ENCODE measurements around the gene STOM. TPM values are rescaled to one million over a fixed set of nuclear protein-coding genes. Genes with fewer than 3 reads are reported as not detected.
A peak's percentile ranks its signal among the peaks of the same experiment; 100 is the strongest.

STOM gene
- total and polyA plus RNA-seq, 2 of the 8 experiments (the other 6 are each of a cell fraction or from before 2014, with no cell fraction given), result 25.2 to 60.4 TPM

- Histone ChIP-seq H3K4me3 (ENCODE audit: extremely low read depth in 1 of 4, insufficient read depth in 2 of 4, low read depth in 3 of 4, low read length in 4 of 4) (no peak overlapping the region), H3K79me2 (ENCODE audit: control insufficient read depth in 1 of 2, insufficient read depth in 2 of 2, low read length in 2 of 2) (no peaks in the 10 kb centered on the region), H2BK12ac (ENCODE audit: low read depth, low read length) (no peak overlapping the region), H3K23ac (ENCODE audit: insufficient read length) (no peak overlapping the region), H2BK15ac (ENCODE audit: low read length) (no peak overlapping the region), H3K14ac (ENCODE audit: insufficient read length) (no peak overlapping the region), H3K9ac (replicated peaks in 1 of 4; ENCODE audit: extremely low read depth in 1 of 4, low read depth in 3 of 4, low read length in 3 of 4) (no peak overlapping the region), H3K4me1 (replicated peaks in 1 of 4; ENCODE audit: control insufficient read depth in 3 of 4, insufficient read depth in 4 of 4, low read length in 3 of 4) (peaks cover 0 to 7% (median 4%) of the 10 kb centered on the region in 4 experiments; a peak in 4 of 7 replicates), H4K5ac (ENCODE audit: insufficient read length, low read depth, low read length) (no peak overlapping the region), H4K91ac (replicated peaks; ENCODE audit: insufficient read length, low read length) (no peak overlapping the region), H2BK5ac (ENCODE audit: low read depth, low read length) (no peak overlapping the region), H4K8ac (ENCODE audit: extremely low read depth, insufficient read depth, low read length) (no peak overlapping the region), H2BK20ac (ENCODE audit: low read length) (no peak overlapping the region), H3K56ac (replicated peaks; ENCODE audit: insufficient read length, low read depth, low read length) (no peak overlapping the region), H3K18ac (ENCODE audit: extremely low read depth, low read length) (no peak overlapping the region), H3K4ac (replicated peaks; ENCODE audit: insufficient read length, low read depth, low read length) (no peak overlapping the region), H3K9me3 (ENCODE audit: insufficient read depth in 2 of 2, low read depth in 1 of 2, low read length in 1 of 2) (no peaks in the 10 kb centered on the region; a peak in 1 of 4 replicates), H3K79me1 (ENCODE audit: low read depth, low read length) (no peaks in the 10 kb centered on the region), H3K27me3 (replicated peaks in 1 of 4; ENCODE audit: control insufficient read depth in 3 of 4, extremely low read depth in 1 of 4, insufficient read depth in 3 of 4, low read length in 3 of 4) (peaks cover 0 to 13% (median 9%) of the 10 kb centered on the region in 4 experiments; a peak in 3 of 7 replicates), H3K36me3 (ENCODE audit: control insufficient read depth in 2 of 4, insufficient read depth in 4 of 4, low read length in 3 of 4) (no peaks in the 10 kb centered on the region; a peak in 1 of 8 replicates), H2BK120ac (replicated peaks; ENCODE audit: low read depth, low read length) (no peak overlapping the region), H2AFZ (ENCODE audit: low read length) (0 out of 2 replicates have a peak overlapping the region, but pooled peaks have one; percentile 34), H3K4me2 (ENCODE audit: insufficient read depth in 1 of 2, low read depth in 2 of 2, low read length in 2 of 2) (no peak overlapping the region), H3K23me2 (ENCODE audit: low read depth, low read length) (peaks cover 5% of the 10 kb centered on the region), H3K27ac (ENCODE audit: low read depth, low read length) (no peak overlapping the region), H4K20me1 (replicated peaks in 1 of 2; ENCODE audit: control insufficient read depth in 1 of 2, insufficient read depth in 2 of 2, low read length in 2 of 2) (no peaks in the 10 kb centered on the region), H2AK5ac (ENCODE audit: low read depth, low read length) (no peak overlapping the region)
- DNase-seq (ENCODE audit: low read depth in 1 of 2, low spot score in 2 of 2), result no peak
- FAIRE-seq, result no peak
- ChIA-PET CTCF (ENCODE audit: partially characterized antibody) (interaction anchor here (0.7 to 1.1 kb wide), 5 partner anchors 13 to 56 kb away, joined by 3 read pairs; no protein-coding TSS in a partner anchor), POLR2A (ENCODE audit: partially characterized antibody) (no interaction called here)
- WGBS, 2 experiments (ENCODE audit: extremely low coverage in 1 of 2, insufficient coverage in 1 of 2, insufficient read length in 1 of 2, insufficient replicate concordance in 2 of 2, low coverage in 1 of 2, low lambda C conversion rate in 2 of 2, missing lambda C conversion rate in 1 of 2), result 83% methylated on average over 6 of the region's 6 CpGs; no CpG with 5 or more reads in 1 of the 2 experiments
- TF ChIP-seq JUND (IDR thresholded peaks at IDR 0.05; ENCODE audit: low read length) (no peak), HDAC6 (IDR thresholded peaks at IDR 0.05; ENCODE audit: low read depth, low read length) (no peak), SIN3A (conservative IDR thresholded peaks at IDR 0.05 in 1 of 2, IDR thresholded peaks at IDR 0.05 in 1 of 2; ENCODE audit: low read depth in 1 of 2, low read length in 2 of 2) (no peak), EP300 (IDR thresholded peaks at IDR 0.05; ENCODE audit: borderline replicate concordance in 1 of 2, low read depth in 2 of 2, low read length in 2 of 2) (no peak), ASH2L (IDR thresholded peaks at IDR 0.05; ENCODE audit: low read length) (no peak), GABPA (IDR thresholded peaks at IDR 0.05; ENCODE audit: borderline replicate concordance, insufficient read depth, low read length) (no peak), RNF2 (IDR thresholded peaks at IDR 0.05; ENCODE audit: borderline replicate concordance, low read depth, low read length, missing control alignments, poor library complexity, severe bottlenecking) (no peak), KDM5A (IDR thresholded peaks at IDR 0.05; ENCODE audit: low read length) (no peak), EGR1 (IDR thresholded peaks at IDR 0.05; ENCODE audit: borderline replicate concordance, low read depth, low read length) (no peak), GTF2F1 (IDR thresholded peaks at IDR 0.05; ENCODE audit: borderline replicate concordance, low read depth, low read length) (no peak), JUN (IDR thresholded peaks at IDR 0.05; ENCODE audit: low read depth, low read length) (no peak), CBX5 (IDR thresholded peaks at IDR 0.05; ENCODE audit: low read depth, low read length) (no peak)
Measured at GRCh38 chr9:121372239-121373010, 2.4 kb upstream of the STOM start.
